GM18526 (cell line): Measurements from ENCODE around the gene TRPM2.

Source experiments
- POLR2A ChIP-seq: IDR thresholded peaks from 3 replicates; pipeline ENCODE4 v1.6.1; 2011; ENCODE audit not compliant: insufficient read length; ENCODE audit errors: extremely low read depth

Gene TRPM2

GRCh38 chr21:44403106-44404020 lies 49.9 kb downstream of the TRPM2 start:
- no peak for TF ChIP-seq POLR2A

GRCh38 chr21:44405091-44405947 lies 51.9 kb downstream of the TRPM2 start:
- no peak for TF ChIP-seq POLR2A

GRCh38 chr21:44405948-44406872 lies 52.8 kb downstream of the TRPM2 start:
- no peak for TF ChIP-seq POLR2A

- no peak for TF ChIP-seq POLR2A
Measured at GRCh38 chr21:44406953-44407352, 53.5 kb downstream of the TRPM2 start.

GRCh38 chr21:44407493-44407892 lies 54.1 kb downstream of the TRPM2 start:
- TF ChIP-seq POLR2A, result no peak

- no peak for TF ChIP-seq POLR2A
Measured at GRCh38 chr21:44408226-44408625, 54.8 kb downstream of the TRPM2 start.

- no peak for TF ChIP-seq POLR2A
Measured at GRCh38 chr21:44413566-44414290, 60.3 kb downstream of the TRPM2 start.

GRCh38 chr21:44414291-44415072 lies 61.1 kb downstream of the TRPM2 start:
- no peak for TF ChIP-seq POLR2A

GRCh38 chr21:44415073-44416025 lies 61.9 kb downstream of the TRPM2 start:
- TF ChIP-seq POLR2A, result no peak

GRCh38 chr21:44416193-44416592 lies 62.8 kb downstream of the TRPM2 start:
- TF ChIP-seq POLR2A, result no peak

GRCh38 chr21:44418108-44418875 lies 64.9 kb downstream of the TRPM2 start:
- TF ChIP-seq POLR2A, result no peak

- TF ChIP-seq POLR2A, result no peak
Measured at GRCh38 chr21:44418876-44419230, 65.4 kb downstream of the TRPM2 start.

GRCh38 chr21:44419679-44420078 lies 66.3 kb downstream of the TRPM2 start:
- no peak for TF ChIP-seq POLR2A
